ENCODE data around the gene FER1L5.
A peak's percentile ranks its signal among the peaks of the same experiment; 100 is the strongest.

The FER1L5 gene

GRCh38 chr2:96684883-96685576 lies 42.5 kb downstream of the FER1L5 start:
- ChIA-PET POLR2A (no interaction called here), CTCF (no interaction called here)
- TF ChIP-seq, protein P1, sequence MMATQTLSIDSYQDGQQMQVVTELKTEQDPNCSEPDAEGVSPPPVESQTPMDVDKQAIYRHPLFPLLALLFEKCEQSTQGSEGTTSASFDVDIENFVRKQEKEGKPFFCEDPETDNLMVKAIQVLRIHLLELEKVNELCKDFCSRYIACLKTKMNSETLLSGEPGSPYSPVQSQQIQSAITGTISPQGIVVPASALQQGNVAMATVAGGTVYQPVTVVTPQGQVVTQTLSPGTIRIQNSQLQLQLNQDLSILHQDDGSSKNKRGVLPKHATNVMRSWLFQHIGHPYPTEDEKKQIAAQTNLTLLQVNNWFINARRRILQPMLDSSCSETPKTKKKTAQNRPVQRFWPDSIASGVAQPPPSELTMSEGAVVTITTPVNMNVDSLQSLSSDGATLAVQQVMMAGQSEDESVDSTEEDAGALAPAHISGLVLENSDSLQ (IDR thresholded peaks at IDR 0.05): no peak
- TF ChIP-seq ELF4 (IDR thresholded peaks at IDR 0.05) (no peak), L3MBTL2 (conservative IDR thresholded peaks at IDR 0.05) (no peak), NFRKB (IDR thresholded peaks at IDR 0.05) (no peak), FOXM1 (IDR thresholded peaks at IDR 0.05; ENCODE audit: borderline replicate concordance) (no peak), FOXA1 (IDR thresholded peaks at IDR 0.05) (no peak), FOXK2 (IDR thresholded peaks at IDR 0.05) (no peak), LEF1 (IDR thresholded peaks at IDR 0.05; ENCODE audit: borderline replicate concordance) (no peak), ZNF384 (IDR thresholded peaks at IDR 0.05) (no peak), BHLHE40 (IDR thresholded peaks at IDR 0.05; ENCODE audit: borderline replicate concordance) (no peak), ARNT (IDR thresholded peaks at IDR 0.05) (no peak), SP1 (IDR thresholded peaks at IDR 0.05) (no peak), HDGF (IDR thresholded peaks at IDR 0.05; ENCODE audit: borderline replicate concordance) (no peak), TARDBP (IDR thresholded peaks at IDR 0.05) (no peak), SUZ12 (IDR thresholded peaks at IDR 0.05) (no peak), CTBP1 (IDR thresholded peaks at IDR 0.05; ENCODE audit: borderline replicate concordance) (no peak)
- no peak for DNase-seq (ENCODE audit: extremely low spot score)

- peak; percentile 55 for DNase-seq (ENCODE audit: extremely low spot score)
- ChIA-PET POLR2A (no interaction called here), CTCF (no interaction called here)
- TF ChIP-seq LEF1 (IDR thresholded peaks at IDR 0.05; ENCODE audit: borderline replicate concordance) (no peak), HDGF (IDR thresholded peaks at IDR 0.05; ENCODE audit: borderline replicate concordance) (0 out of 2 replicates have a peak, but pooled peaks have one; percentile 48)
Observed at GRCh38 chr2:96685577-96686459, 43.3 kb downstream of the FER1L5 start.

- TF ChIP-seq, protein P1 (IDR thresholded peaks at IDR 0.05): no peak
- TF ChIP-seq SUZ12 (IDR thresholded peaks at IDR 0.05): no peak
- TF ChIP-seq LEF1 (IDR thresholded peaks at IDR 0.05; ENCODE audit: borderline replicate concordance): no peak
- no peak for TF ChIP-seq FOXK2 (IDR thresholded peaks at IDR 0.05)
- no peak for TF ChIP-seq FOXM1 (IDR thresholded peaks at IDR 0.05; ENCODE audit: borderline replicate concordance)
- TF ChIP-seq ARNT (IDR thresholded peaks at IDR 0.05): no peak
- TF ChIP-seq ZNF384 (IDR thresholded peaks at IDR 0.05): no peak
- TF ChIP-seq TARDBP (IDR thresholded peaks at IDR 0.05): no peak
- no peak for TF ChIP-seq HDGF (IDR thresholded peaks at IDR 0.05; ENCODE audit: borderline replicate concordance)
- ChIA-PET CTCF (no interaction called here), POLR2A (no interaction called here)
- no peak for DNase-seq (ENCODE audit: extremely low spot score)
Observed at GRCh38 chr2:96687266-96687665, 44.7 kb downstream of the FER1L5 start.

- CTCF ChIA-PET: no interaction called here
- TF ChIP-seq CTBP1 (IDR thresholded peaks at IDR 0.05; ENCODE audit: borderline replicate concordance) (no peak), L3MBTL2 (conservative IDR thresholded peaks at IDR 0.05) (no peak), SP1 (IDR thresholded peaks at IDR 0.05) (no peak), FOXK2 (IDR thresholded peaks at IDR 0.05) (no peak), SUZ12 (IDR thresholded peaks at IDR 0.05) (no peak)
- POLR2A ChIA-PET: interaction anchor here (1.0 kb wide), 1 partner anchor 50 kb away, joined by 4 read pairs; the partner anchor contains the start of gene KANSL3
- DNase-seq (ENCODE audit: extremely low spot score): no peak
Observed at GRCh38 chr2:96687711-96688640, 45.4 kb downstream of the FER1L5 start.

GRCh38 chr2:96688649-96689430 lies 46.3 kb downstream of the FER1L5 start:
- TF ChIP-seq ARNT (IDR thresholded peaks at IDR 0.05): no peak
- no peak for TF ChIP-seq FOXM1 (IDR thresholded peaks at IDR 0.05; ENCODE audit: borderline replicate concordance)
- TF ChIP-seq FOXA1 (IDR thresholded peaks at IDR 0.05): no peak
- no peak for TF ChIP-seq LEF1 (IDR thresholded peaks at IDR 0.05; ENCODE audit: borderline replicate concordance)
- no peak for TF ChIP-seq CTBP1 (IDR thresholded peaks at IDR 0.05; ENCODE audit: borderline replicate concordance)
- TF ChIP-seq SUZ12 (IDR thresholded peaks at IDR 0.05): no peak
- TF ChIP-seq, protein P1 (IDR thresholded peaks at IDR 0.05): no peak
- TF ChIP-seq ELF4 (IDR thresholded peaks at IDR 0.05): no peak
- TF ChIP-seq ZNF384 (IDR thresholded peaks at IDR 0.05): no peak
- TF ChIP-seq BHLHE40 (IDR thresholded peaks at IDR 0.05; ENCODE audit: borderline replicate concordance): no peak
- no peak for TF ChIP-seq HDGF (IDR thresholded peaks at IDR 0.05; ENCODE audit: borderline replicate concordance)
- TF ChIP-seq FOXK2 (IDR thresholded peaks at IDR 0.05): no peak
- no peak for TF ChIP-seq TARDBP (IDR thresholded peaks at IDR 0.05)
- no peak for TF ChIP-seq L3MBTL2 (conservative IDR thresholded peaks at IDR 0.05)
- TF ChIP-seq SP1 (IDR thresholded peaks at IDR 0.05): no peak
- TF ChIP-seq NFRKB (IDR thresholded peaks at IDR 0.05): no peak
- POLR2A ChIA-PET: interaction anchor here (1.0 kb wide), 1 partner anchor 51 kb away, joined by 4 read pairs; the partner anchor contains the start of gene KANSL3
- DNase-seq (ENCODE audit: extremely low spot score): no peak
- CTCF ChIA-PET: no interaction called here

All from HEK293T (cell line).